GM18858 (cell line): Measurements from ENCODE around the gene LDHD.
"Not testable (repeated sequence)": the region's sequence is repeated elsewhere in the genome, so short reads cannot be mapped to it uniquely, and the experiment has no call there.

Source experiments
- ATAC-seq: cut with Tn5 transposase; IDR thresholded peaks from one replicate; pipeline ENCODE4 v1.9.1; 2021; ENCODE audit not compliant: unreplicated experiment

Gene LDHD

DNA sequence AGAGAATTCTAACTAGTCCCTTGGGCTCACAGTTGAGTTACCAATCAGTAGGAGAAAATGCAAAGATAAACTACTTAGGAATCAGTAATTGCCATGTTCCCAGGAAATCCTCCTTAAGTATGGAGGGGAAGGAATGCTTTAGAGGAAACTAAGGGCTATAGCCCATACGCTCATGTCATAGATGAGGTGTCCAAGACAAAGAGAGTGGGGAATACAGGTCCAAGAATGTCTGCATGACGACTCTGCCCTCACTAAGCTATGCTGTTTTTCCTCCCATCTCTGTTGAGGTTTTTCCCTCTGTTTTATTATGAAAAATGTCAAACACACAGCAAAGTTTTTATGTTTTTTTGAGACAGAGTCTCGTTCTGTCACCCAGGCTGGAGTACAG lies 16.0 kb downstream of the LDHD start:
- ATAC-seq = no peak

DNA sequence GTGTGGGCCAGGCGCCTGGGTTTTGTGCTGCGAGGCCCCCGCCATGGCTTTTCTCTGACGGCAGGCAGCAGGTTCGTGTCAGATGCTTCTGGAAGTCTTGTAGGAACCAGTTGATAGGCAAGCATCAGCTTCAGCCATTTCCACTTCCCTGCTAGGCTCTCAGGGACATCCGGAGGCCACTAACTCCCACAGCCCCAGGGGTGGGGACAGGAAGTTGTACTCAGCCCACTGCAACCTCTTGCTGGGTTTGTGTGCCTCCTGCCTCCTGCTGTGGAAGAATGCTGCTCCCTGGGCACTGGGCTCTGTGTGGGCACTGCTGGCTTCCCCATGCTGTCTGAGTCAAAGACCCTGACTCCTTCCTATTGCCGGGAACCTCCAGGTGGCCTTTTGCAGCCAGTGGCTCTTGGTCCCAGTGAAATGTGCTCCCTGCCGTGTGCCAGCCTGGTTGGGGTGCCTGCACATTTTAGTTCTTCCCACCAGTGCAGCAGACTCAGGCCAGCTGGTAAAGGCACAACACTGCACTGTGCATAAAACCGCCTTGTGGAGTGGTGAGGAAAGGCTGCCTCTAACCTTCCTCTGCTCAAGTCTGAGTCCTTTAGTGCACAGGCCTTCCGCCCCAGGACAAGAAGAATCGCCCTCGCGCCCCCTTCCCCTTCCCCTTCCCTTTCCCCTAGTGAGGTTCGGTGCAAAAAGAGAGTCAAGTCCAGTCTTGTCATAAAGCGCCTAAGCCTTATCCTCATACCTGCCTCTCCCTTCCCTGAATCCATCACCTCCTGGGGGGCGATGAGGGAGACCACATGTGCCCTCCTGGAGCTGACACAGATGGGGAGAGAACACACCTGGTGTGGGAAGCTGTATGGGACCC lies 16.6 kb downstream of the LDHD start:
- ATAC-seq = no peak

DNA sequence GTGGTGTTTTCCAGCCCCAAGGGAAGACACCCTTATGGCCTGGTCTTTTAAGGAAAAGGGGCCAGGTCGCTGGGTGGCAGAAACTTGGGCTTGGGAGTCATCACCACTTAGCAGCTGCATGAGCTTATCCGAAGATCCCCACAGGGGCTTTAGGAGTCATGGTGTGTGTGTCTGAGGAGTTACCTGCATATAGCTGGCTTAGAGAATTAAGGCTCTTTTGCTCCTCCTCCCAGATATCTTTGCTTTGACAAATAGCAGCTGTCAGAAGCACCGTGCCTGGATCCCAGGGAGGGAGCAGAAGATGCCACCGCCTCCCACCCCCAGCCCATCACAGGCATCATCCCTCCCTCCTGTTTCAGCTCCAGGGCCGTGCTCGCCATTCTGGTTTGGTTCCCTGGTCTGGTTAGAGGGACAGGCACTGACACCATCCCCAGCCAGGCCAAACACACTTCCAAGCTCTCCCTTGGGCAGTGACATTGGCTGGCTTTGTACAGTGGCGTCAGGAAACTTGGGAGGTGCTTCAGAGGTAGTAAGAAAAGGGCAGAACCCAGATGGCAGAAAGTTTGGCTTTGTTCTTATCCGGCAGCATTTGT lies 17.4 kb downstream of the LDHD start:
- ATAC-seq = no peak

DNA sequence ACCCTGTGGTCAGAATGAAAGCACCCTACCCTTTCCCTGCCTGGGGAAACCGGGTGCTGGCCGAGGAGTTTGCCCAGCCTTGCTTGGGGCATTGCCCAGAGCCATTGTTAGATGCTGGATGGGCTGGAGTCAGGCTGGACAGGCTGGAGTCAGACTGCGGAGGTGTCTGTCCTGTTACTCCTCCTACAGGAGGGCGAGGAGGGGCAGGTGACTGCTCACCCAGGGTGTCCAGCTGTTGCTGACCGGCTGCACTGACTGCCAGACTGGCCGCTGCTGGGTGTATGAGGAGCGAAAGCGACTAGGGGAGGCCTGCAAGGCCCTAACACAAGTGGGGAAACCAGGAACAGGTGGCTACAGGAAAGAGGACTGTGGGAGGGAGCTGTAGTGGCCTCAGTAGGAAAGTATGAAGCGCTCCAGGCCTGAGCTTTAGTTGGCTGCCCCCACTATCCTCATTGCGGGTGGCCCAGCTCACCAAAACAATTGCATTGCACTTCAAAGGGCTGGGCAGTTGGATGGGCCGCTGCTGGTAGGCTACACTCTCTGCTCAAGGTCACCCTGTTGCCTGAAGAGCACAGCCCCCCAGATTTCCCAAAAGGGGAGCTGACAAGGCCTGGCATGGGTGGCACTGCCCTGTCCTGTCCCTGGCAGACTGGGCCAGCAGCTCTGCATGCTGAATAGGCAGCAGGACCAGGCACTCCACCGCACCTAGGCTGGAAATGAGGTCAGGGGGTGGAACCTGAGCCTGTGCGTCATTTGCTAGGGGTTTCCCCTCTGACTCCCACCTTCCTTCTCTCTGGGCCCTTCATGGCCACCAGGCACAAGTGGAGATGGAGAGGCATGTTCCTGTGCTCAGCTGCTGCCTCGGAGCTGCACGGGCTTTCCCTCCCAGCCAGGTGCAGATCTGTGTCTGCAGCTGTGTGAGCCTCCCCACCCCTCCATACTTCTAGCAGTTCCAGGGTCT lies 18.4 kb downstream of the LDHD start:
- ATAC-seq = peak; percentile 71

DNA sequence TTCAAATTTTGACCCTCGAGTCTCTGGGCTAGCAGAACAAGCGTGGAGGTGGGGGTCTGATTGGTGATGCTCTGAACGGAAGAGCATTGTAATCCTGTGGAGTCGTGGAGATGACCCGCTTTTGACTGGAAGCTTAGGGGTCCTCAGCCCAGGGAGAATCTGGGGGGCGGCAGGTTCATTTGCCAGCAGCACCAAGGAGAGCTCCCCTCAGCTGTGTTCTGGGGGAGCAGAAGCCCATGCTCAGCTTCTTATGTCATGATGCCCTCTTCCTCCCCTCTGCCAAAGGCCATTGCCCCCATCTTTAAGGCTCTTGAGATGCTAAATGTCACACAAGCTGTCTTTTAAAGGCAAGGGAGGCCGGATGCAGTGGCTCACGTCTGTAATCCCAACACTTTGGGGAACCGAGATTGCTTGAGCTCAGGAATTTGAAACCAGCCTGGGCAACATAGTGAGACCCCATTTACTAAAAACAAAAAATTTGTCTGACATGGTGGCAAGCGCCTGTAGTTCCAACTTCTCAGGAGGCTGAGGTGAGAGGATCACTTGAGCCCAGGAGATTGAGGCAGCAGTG lies 19.3 kb downstream of the LDHD start:
- ATAC-seq = no peak

DNA sequence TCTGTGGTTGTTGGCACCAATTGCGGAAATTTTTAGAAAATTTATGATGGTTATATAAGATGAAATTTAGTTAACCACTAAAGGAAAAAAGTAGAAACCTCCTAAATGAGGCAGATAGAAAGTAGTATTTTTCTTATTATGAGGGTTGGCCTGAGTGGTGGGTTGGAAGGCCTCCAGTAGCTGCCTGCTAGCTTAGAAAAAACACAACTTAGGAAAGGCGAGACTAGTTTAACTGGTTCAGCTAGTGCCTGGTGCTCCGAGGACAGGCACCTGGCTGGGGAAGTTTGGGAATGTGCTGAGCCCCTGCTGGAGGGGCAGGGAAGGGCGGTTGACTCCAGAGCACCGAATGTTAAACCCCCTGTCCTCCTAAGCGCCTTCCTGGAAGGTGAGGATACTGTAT lies 19.9 kb downstream of the LDHD start:
- no peak for ATAC-seq

DNA sequence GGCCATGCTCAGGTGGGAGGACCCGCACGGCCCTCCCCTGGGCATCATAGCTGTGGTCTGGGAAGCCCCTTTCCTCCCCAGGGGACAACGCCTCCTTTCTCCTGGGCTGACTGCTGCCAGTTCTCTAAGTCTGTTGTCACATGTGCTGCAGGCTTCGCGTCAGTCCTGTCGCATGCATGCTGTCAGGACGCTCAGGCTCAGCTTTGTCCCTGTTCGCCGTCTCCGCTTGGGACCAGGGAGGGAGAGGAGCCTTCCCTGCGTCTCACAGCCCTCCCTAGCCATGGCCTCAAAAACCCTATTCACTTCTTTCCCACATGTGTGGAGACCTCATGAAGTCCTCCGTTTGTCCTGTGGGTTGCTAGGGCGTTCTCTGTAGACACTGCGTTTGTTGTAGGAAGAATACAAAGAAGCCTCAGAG lies 21.4 kb downstream of the LDHD start:
- ATAC-seq = no peak

DNA sequence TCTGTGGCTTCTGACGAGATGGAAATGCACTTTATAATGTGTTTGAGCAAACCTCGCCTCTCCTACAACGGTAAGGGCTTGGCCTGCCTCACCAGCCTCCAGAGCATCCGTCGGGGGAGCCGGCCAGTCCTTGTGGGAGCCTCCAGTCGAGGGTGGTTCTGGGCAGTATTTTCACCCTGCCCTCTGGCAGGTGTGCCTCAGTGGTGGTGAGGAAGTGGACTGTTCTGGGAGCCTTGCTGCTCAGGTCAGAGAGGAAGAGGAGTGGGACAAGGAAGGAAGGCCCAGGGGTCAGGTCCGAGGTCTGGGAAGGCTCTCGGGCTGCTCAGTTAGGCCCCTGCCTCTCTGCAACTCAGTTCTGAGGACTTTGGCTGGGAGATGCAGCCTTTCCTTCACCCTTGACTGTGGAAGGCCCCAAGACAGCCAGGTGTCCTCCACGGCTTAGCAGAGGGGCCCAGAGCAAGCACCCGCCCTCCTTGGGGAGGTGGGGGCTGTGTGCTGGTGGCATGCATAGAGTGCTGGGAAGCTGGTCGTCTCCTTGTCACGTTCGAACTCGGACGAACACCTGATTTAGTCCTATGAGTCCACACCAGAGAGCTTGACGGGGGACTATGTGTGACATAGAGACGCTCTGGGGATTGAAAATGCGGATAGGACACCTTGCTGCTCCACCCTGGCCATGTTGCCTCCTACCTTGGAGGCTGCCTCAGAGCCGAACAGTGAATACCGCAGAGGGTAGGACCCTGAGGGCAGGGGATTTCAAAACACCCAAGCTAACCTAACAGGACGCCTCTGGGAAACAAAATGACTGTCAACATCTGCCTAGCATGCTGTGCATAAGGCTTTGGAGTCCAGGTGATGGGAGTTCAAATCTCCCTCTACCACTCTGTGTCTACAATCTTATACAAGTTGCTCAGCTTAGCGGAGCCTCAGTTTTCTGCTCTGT lies 22.7 kb downstream of the LDHD start:
- no peak for ATAC-seq

DNA sequence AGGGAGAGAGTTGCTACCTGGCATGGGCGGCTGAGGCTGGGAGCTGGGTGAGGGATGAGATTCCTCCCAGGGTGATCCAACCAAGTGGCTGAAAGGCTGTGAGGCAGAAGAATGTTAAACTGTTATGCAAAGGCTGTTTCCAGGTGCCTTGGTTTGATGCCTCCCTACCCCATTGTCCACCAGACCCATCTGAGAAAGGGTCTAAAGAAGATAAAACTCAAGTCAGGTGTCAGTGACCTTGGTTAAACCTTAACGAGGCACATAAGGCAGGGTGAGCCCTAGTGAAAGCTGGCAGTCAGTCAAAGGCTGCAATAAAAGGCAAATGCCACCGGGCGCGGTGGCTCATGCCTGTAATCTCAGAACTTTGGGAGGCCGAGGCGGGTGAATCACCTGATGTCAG lies 23.8 kb downstream of the LDHD start:
- ATAC-seq = no peak

DNA sequence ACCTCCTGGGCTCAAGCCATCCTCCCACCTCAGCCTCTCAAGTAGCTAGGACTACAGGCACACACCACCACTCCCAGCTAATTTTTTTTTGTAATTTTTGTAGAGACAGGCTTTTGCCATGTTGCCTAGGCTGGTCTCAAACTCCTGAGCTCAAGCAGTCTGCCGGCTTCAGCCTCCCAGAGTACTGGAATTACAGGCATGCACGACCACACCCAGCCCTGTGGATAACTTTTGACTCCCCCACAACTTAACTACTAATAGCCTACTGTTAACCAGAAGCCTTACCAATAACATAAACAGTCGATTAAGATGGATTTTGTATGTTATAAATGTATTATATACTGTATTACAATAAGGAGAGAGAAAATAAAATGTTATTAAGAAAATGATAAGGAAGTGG lies 25.0 kb downstream of the LDHD start:
- ATAC-seq = not testable (repeated sequence)

DNA sequence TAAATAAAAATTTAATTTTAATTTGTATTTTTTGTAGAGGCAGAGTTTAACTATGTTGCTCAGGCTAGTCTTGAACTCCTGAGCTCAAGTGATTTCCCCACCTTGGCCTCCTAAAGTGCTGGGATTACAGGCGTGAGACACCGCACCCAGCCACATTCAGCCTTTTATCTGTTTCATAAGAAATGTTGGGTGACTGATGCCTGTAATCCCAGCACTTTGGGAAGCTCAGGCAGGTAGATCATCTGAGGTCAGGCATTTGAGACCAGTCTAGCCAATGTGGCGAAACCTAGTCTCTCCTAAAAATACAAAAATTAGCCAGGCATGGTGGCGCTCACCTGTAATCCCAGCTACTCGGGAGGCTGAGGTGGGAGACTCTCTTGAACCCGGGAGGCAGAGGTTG lies 25.7 kb downstream of the LDHD start:
- not testable (repeated sequence) for ATAC-seq

DNA sequence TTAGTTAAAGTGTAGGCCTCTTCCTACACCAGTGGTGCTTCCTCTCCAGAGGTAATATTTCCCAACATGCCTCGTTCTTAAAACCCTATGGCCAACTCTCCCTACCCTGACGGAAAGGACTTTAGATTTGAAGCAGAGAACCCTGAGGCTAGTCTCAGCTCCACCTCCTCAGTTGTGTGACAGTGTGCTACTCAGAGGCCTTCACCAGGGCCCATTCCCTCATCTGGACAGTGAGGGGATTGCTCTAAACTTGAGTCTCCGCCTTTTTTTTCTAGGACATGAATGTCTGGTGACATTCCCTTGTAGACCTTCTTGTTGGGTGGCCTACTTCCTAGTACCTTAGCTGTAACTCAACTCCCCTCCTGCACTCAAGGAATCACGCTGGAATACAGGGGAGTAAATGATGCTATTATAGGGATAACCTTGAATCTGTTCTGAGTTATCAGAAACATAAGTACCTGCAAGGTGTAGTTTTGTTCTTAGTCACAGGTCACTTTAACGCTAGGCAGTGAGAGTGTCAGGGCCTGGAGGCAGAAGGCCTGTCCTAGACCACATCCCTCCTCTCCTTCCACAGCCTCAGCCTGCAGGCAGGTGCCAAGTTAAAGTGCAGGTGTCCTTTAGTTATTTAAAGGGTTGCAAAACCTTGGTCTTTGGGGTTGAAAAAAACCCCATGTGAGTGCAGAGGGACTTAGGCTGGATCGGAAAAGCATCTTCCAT lies 26.9 kb downstream of the LDHD start:
- no peak for ATAC-seq

DNA sequence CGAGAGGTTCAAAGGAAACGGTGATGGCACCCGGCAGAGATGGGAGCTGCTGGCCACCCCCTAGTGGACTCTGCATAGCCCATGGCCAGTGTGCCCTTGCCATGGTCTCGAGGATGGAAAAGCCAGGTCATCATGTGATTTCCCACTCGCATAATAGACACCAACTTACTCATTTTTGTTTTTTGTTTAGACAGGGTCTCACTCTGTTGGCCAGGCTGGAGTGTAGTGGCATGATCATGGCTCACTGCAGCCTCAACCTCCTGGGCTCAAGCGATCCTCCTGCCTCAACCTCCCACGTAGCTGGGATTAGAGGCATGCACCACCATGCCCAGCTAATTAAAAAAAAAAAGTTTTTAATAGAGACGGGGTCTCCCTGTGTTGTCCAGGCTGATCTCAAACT lies 27.6 kb downstream of the LDHD start:
- ATAC-seq = no peak

DNA sequence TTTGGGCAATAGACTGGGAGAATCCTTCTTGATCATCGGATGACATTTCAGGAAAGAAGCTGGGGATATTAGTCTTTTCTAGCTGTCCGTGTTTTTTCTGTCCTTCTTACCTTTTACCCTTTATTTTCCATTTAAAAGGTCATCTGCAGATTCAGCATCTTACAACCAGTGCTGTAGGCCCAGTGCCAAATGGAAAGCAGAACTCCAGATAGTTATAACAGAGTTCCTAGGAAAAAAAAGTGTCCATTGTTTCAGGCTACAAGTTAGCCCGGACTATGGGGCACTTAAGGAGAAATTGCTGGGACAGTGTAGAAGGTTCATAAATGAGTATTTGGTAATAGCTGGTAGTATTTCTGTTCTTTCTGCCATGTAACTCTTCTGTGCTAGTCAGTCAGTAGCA lies 28.4 kb downstream of the LDHD start:
- no peak for ATAC-seq

DNA sequence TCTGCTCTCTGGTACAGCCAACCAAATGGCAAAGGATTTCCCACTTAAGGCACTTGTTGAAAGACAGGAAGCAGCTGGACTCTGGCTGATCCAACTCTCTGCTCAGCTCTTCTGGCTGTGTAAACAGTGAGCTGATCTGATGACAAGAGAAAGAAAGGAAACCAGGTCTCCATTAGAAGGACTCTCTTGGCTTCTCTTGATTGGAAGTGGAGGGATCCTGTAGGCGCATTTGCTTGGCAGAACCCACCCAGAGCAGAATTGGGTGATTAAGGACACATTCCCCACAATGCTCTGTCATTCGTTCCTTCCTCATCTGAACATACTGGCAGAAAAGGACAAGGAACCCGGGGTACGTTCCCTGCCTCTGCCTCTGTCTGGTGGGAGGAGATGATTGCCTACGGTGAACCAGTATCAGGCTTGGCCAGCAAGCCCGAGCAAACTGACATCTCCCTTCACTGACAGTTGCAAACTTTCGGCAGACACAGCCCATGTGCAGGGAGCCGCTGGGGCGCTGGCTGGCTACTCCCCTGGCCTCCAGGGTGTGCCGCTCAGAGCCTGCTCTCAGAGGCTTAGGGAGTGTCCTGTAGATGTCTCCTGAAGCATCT lies 29.1 kb downstream of the LDHD start:
- no peak for ATAC-seq

DNA sequence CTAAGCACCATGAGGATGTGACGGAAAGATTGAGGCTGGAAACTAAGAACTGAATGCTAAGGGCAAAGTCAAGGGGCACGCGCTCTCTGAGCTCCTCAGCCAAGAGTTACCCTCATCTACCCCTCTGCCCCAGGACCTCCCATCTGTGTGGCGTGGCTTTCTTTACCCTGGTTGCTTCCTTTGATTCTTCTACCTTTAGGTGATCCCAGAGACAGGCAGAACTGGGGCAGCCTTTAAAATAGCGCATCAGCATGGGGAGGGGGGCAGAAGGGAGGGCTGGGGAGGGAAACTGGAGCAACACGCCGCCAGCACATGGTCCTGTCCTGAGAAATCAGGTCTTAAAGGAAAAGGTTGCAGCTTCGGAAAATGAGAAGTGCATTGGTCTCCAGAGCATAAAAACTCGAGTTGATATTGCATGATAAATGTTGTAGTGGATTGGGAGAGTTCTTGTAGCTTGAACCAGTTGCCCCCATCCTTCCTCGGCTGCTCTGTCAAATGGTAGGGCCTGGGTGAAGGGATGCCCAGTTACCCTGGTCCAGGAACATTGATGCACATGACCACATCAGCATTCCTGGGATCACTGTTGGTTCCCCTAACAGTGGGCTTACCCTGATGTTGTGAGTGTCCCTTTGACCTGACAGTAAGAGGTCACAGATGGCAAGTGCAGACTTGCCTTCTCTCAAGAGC lies 29.7 kb downstream of the LDHD start:
- no peak for ATAC-seq

DNA sequence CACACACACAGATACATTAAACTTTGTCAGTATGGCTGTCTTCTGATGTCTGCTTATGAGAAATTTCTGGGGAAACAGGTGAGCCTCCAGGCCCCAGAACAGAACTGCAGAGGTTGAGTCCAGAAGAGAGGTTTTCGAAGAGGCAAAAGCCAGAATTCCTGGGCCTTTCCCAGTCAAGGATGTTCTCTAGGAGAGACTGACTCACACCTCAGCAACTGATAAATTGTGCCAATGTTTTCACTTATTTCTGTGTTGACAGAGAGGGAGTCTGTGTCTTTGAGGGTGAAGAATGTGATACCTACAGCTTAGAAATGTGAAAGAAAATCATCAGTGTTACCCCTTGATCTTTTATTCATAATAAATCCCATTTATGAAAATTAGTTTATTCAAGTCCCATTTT lies 30.3 kb downstream of the LDHD start:
- ATAC-seq = no peak

DNA sequence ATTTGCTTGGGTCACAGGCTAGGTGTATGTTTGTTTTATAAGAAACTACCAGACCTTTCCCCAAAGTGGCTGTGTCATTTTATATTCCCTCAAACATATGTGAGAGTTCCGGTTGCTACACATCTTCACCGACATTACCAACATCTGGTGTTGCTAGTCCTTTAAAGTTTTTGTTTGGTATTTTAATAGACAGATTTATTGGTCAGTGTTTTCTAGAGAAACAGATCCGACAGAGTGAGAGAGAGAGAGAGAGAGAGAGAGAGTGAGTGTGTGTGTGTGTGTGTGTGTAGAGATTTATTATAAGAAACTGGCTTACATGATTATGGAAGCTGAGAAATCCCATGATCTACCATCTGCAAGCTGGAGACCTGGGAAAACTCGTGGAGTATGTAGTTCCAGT lies 31.0 kb downstream of the LDHD start:
- no peak for ATAC-seq

DNA sequence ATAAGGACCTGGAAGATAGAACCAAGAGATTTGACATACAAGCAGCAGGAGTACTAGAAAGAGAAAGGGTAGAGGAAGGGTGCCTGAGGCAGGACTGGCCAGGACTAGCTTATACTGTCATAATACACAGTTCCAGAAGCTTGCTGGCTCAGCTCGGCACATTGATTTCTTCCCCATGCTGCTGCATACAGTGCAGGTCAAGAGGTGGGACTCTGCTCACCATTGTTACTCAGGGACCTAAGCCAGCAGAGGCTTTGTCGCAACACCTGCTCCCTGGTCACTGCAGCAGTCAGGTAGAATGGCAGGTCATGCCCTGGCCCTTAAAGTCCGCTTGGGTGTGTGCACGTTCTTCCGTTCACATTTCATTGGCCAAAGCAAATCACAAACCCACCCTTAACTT lies 32.8 kb downstream of the LDHD start:
- no peak for ATAC-seq
